NCI-H1105 treated with DMSO at 0.1 percent for 48 hours (cell line): ENCODE results near the gene IQSEC1.

ENCODE experiments used
- DNase-seq: peaks from one replicate; lab custom pipeline; 2025; lab: John Stamatoyannopoulos, UW

IQSEC1 gene

GRCh38 chr3:12985148-12985547 is 88.1 kb downstream of the IQSEC1 start:
- DNase-seq: no peak

- DNase-seq: peak; percentile 24
These were observed 89.0 kb downstream of the IQSEC1 start for GRCh38 chr3:12984023-12984823.

- DNase-seq: no peak
These were observed 89.9 kb downstream of the IQSEC1 start for GRCh38 chr3:12983319-12983718.

GRCh38 chr3:12982619-12983101 is 90.6 kb downstream of the IQSEC1 start:
- DNase-seq: no peak

- DNase-seq: no peak
These were observed 91.6 kb downstream of the IQSEC1 start for GRCh38 chr3:12981306-12982275.

GRCh38 chr3:12980596-12981290 is 92.5 kb downstream of the IQSEC1 start:
- no peak for DNase-seq

GRCh38 chr3:12979947-12980487 is 93.2 kb downstream of the IQSEC1 start:
- no peak for DNase-seq

- DNase-seq: no peak
These were observed 93.9 kb downstream of the IQSEC1 start for GRCh38 chr3:12979151-12979946.

GRCh38 chr3:12978682-12979081 is 94.5 kb downstream of the IQSEC1 start:
- DNase-seq: no peak

- DNase-seq: no peak
These were observed 96.0 kb downstream of the IQSEC1 start for GRCh38 chr3:12977117-12977808.

GRCh38 chr3:12975748-12976522 is 97.3 kb downstream of the IQSEC1 start:
- DNase-seq: no peak

GRCh38 chr3:12974819-12975218 is 98.4 kb downstream of the IQSEC1 start:
- DNase-seq: no peak

GRCh38 chr3:12974334-12974733 is 98.9 kb downstream of the IQSEC1 start:
- no peak for DNase-seq

- no peak for DNase-seq
These were observed 99.4 kb downstream of the IQSEC1 start for GRCh38 chr3:12973827-12974226.

- DNase-seq: no peak
These were observed 100.2 kb downstream of the IQSEC1 start for GRCh38 chr3:12972781-12973702.

- no peak for DNase-seq
These were observed 101.2 kb downstream of the IQSEC1 start for GRCh38 chr3:12972043-12972442.

- DNase-seq: peak; percentile 51
These were observed 102.5 kb downstream of the IQSEC1 start for GRCh38 chr3:12970684-12971083.

- no peak for DNase-seq
These were observed 103.7 kb downstream of the IQSEC1 start for GRCh38 chr3:12969486-12969885.
